Type B pancreatic cell (in vitro differentiated cells): ENCODE results near the gene NUDT5. TPM values are rescaled to one million over a fixed set of nuclear protein-coding genes. Genes with fewer than 3 reads are reported as not detected.
A peak's percentile ranks its signal among the peaks of the same experiment; 100 is the strongest.

ENCODE experiments used
- DNase-seq: peaks from one replicate; pipeline ENCODE4 v3.0.0; 2021; ENCODE audit warnings: mixed read lengths; ENCODE audit not compliant: unreplicated experiment; ENCODE audit errors: extremely low spot score
- H3K27ac Mint-ChIP-seq: 2 replicates; pipeline ENCODE4 v1.8.0; 2021; ENCODE audit warnings: mild to moderate bottlenecking, mixed read lengths
- H3K27me3 Mint-ChIP-seq: 2 replicates; pipeline ENCODE4 v1.8.0; 2021; ENCODE audit warnings: mixed read lengths
- H3K36me3 Mint-ChIP-seq: 2 replicates; pipeline ENCODE4 v1.8.0; 2021; ENCODE audit warnings: mixed read lengths
- H3K4me1 Mint-ChIP-seq: one replicate; pipeline ENCODE4 v1.8.0; 2021; ENCODE audit warnings: mixed read lengths; ENCODE audit not compliant: unreplicated experiment
- H3K4me3 Mint-ChIP-seq: 2 replicates; pipeline ENCODE4 v1.8.0; 2021; ENCODE audit warnings: mild to moderate bottlenecking, mixed read lengths
- H3K9me3 Mint-ChIP-seq: 2 replicates; pipeline ENCODE4 v1.8.0; 2021; ENCODE audit warnings: mixed read lengths
- total RNA-seq: library from RNA; stranded (reverse); gene quantifications from 2 replicates; pipeline ENCODE4 v1.2.1, GENCODE V29; 2021; ENCODE audit warnings: low replicate concordance
- TF ChIP-seq, protein P1 (sequence below): fragments of 200-600 bp; sonication (generic); conservative IDR thresholded peaks from 2 replicates; pipeline ENCODE4 v1.5.0; 2021; ENCODE audit warnings: antibody characterized with exemption, mild to moderate bottlenecking

The NUDT5 gene
- total RNA-seq, 1 donor from 2014 or later = 67.7 TPM

DNA sequence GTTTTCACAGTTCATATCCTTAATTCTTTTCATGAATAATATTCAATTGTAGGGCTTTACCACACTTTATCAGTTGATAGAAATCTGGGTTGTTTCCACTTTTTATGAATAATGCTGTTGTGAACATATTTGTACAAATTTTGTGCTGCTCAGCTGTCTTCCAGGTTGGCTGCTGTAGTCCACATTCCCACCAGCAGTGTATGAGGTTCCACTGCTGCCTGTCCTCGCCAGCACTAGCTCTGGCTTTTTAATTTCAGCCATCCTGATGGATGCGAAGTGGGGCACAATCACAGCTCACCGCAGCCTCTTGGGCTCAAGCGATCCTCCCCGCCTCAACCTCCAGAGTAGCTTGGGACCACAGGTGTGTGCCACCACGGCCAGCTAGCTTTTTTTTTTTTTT, 32.8 kb downstream of the NUDT5 start:
- Mint-ChIP-seq H3K4me3 (no peak overlapping the region), H3K4me1 (no peaks in the 10 kb centered on the region), H3K27me3 (no peaks in the 10 kb centered on the region), H3K9me3 (no peaks in the 10 kb centered on the region), H3K27ac (no peak overlapping the region), H3K36me3 (peaks cover 15% of the 10 kb centered on the region)
- DNase-seq = no peak
- TF ChIP-seq, protein P1, sequence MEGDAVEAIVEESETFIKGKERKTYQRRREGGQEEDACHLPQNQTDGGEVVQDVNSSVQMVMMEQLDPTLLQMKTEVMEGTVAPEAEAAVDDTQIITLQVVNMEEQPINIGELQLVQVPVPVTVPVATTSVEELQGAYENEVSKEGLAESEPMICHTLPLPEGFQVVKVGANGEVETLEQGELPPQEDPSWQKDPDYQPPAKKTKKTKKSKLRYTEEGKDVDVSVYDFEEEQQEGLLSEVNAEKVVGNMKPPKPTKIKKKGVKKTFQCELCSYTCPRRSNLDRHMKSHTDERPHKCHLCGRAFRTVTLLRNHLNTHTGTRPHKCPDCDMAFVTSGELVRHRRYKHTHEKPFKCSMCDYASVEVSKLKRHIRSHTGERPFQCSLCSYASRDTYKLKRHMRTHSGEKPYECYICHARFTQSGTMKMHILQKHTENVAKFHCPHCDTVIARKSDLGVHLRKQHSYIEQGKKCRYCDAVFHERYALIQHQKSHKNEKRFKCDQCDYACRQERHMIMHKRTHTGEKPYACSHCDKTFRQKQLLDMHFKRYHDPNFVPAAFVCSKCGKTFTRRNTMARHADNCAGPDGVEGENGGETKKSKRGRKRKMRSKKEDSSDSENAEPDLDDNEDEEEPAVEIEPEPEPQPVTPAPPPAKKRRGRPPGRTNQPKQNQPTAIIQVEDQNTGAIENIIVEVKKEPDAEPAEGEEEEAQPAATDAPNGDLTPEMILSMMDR = no peak

- H3K27ac Mint-ChIP-seq = no peak overlapping the region
- no peaks in the 10 kb centered on the region for H3K27me3 Mint-ChIP-seq
- H3K9me3 Mint-ChIP-seq = no peaks in the 10 kb centered on the region
- DNase-seq = no peak
- no peak overlapping the region for H3K4me3 Mint-ChIP-seq
- TF ChIP-seq, protein P1 = no peak
- H3K4me1 Mint-ChIP-seq = no peaks in the 10 kb centered on the region
- H3K36me3 Mint-ChIP-seq = peaks cover 28% of the 10 kb centered on the region
Observed at GRCh38 chr10:12160664-12161063, 35.0 kb downstream of the NUDT5 start.

GRCh38 chr10:12158111-12158510, 37.6 kb downstream of the NUDT5 start:
- Mint-ChIP-seq H3K4me1 (peaks cover 8% of the 10 kb centered on the region), H3K36me3 (peaks cover 32% of the 10 kb centered on the region)

DNA sequence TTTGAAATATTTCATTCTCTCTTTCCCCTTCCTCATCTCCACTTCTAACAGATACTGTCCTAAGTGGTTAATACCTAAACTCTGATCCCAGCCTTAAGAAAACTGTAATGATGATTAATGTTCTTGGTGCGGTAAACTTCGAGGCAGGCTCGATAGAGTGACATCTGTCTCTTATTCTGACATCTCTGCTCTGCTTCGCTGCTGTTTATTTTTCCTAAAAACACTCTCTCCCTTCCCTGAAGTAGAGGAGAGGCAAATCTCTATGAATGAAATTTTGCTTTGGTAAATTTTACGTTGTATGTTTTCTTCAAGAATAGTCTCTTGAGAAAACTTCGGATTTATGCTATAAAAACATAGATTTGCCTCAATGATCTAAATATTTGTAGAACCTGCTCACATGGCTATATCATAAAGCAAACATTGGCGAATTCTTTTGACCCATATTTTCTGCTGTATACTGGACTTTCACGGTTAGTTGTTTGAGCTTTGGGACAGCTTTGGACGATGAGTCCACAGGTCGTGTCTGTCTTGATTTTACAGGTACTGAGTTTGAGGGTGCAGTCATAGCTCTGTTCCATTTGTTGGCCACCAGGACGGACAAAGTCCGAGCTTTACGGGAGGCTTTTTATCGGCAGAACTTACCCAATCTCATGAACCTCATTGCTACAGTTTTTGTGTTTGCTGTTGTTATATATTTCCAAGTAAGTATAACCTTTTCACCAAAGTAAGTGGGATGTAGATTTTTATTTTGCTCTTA, 39.1 kb downstream of the NUDT5 start:
- H3K27me3 Mint-ChIP-seq = no peaks in the 10 kb centered on the region
- TF ChIP-seq, protein P1 = no peak
- H3K27ac Mint-ChIP-seq = no peak overlapping the region

More at GRCh38 chr10:12158111-12158510, 37.6 kb downstream of the NUDT5 start:
- no peak overlapping the region for H3K4me3 Mint-ChIP-seq
- no peak overlapping the region for H3K27ac Mint-ChIP-seq
- TF ChIP-seq, protein P1 = no peak
- H3K27me3 Mint-ChIP-seq = no peaks in the 10 kb centered on the region
- no peaks in the 10 kb centered on the region for H3K9me3 Mint-ChIP-seq
- DNase-seq = no peak

DNA sequence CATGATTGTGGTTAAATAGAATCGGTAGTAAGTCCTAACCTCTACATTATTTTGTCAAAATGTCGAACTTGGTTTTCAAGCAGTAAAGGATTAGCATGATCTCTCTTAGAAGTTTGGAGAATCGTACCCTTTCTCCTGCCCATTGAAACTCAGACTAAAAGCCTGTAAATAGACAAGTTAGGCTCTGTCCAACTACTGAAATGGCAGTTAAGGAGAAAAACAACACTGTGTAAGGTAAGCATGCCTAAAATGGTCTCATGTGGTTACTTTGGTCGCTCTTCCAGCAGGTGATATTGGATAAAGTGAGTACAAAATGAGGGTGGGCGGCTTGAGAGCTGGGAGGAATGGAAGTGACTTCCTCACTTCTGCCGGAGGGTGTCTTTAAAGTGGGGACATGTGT, 41.2 kb downstream of the NUDT5 start:
- DNase-seq = no peak
- Mint-ChIP-seq H3K27me3 (no peaks in the 10 kb centered on the region), H3K36me3 (peaks cover 27% of the 10 kb centered on the region), H3K4me1 (peaks cover 8% of the 10 kb centered on the region), H3K27ac (peak overlapping the region; percentile 16), H3K4me3 (no peak overlapping the region), H3K9me3 (no peaks in the 10 kb centered on the region)
- TF ChIP-seq, protein P1 = no peak

More for the DNA sequence above, 39.1 kb downstream of the NUDT5 start:
- Mint-ChIP-seq H3K36me3 (peaks cover 26% of the 10 kb centered on the region), H3K9me3 (no peaks in the 10 kb centered on the region), H3K4me1 (peaks cover 8% of the 10 kb centered on the region), H3K4me3 (no peak overlapping the region)
- no peak for DNase-seq
